Measurements from ENCODE around the gene MKNK2. TPM values are rescaled to one million over a fixed set of nuclear protein-coding genes. Genes with fewer than 3 reads are reported as not detected.

Gene MKNK2
- total and polyA plus RNA-seq, 10 of the 15 experiments (the other 5 are each of a cell fraction or from before 2014, with no cell fraction given) = 9.6 to 365 (median 69.9) TPM

- no peaks in the 10 kb centered on the region; the same call in 2 of the 3 replicates for H3K9me3 ChIP-seq (replicated peaks; ENCODE audit: control insufficient read depth, insufficient read depth, low read length)
- TF ChIP-seq NFXL1 (IDR thresholded peaks at IDR 0.05; ENCODE audit: borderline replicate concordance) (no peak), ELK1 (IDR thresholded peaks at IDR 0.05; ENCODE audit: low read depth, low read length) (no peak), MEF2A (IDR thresholded peaks at IDR 0.05; ENCODE audit: insufficient read depth, low read depth, low read length) (no peak), RELA (IDR thresholded peaks at IDR 0.05; ENCODE audit: borderline replicate concordance, partially characterized antibody) (no peak), SRF (IDR thresholded peaks at IDR 0.05; ENCODE audit: low read depth in 2 of 2, low read length in 2 of 2) (no peak), RELB (IDR thresholded peaks at IDR 0.05; ENCODE audit: low read depth) (no peak; the same call in 1 of the 2 replicates), LARP7 (IDR thresholded peaks at IDR 0.05) (no peak), SMC3 (IDR thresholded peaks at IDR 0.05; ENCODE audit: borderline replicate concordance, low read length) (no peak), POU2F2 (IDR thresholded peaks at IDR 0.05; ENCODE audit: borderline replicate concordance, low read depth, low read length) (no peak), BHLHE40 (IDR thresholded peaks at IDR 0.05; ENCODE audit: borderline replicate concordance in 1 of 2, low read depth in 2 of 2, low read length in 1 of 2) (peak in 1 of 2 experiments; percentile 62; a peak in 2 of 4 replicates), MLLT1 (IDR thresholded peaks at IDR 0.05) (peak; percentile 82)
- 32% methylated on average over 20 of the region's 23 CpGs for WGBS (ENCODE audit: insufficient coverage, insufficient replicate concordance, low lambda C conversion rate, missing lambda C conversion rate)
- ChIA-PET POLR2A (interaction anchor here (0.8 to 1.6 kb wide), 3 partner anchors 9 to 29 kb away, joined by 3 to 9 read pairs (median 7); no protein-coding TSS in a partner anchor), RAD21 (ENCODE audit: unreplicated experiment) (no interaction called here), CTCF (no interaction called here), SMC1A (ENCODE audit: uncharacterized antibody, unreplicated experiment) (interaction anchor here (0.9 to 6.1 kb wide), 3 partner anchors 9 to 28 kb away, joined by 3 to 43 read pairs (median 4); partner anchors contain the start of gene MOB3A)
- BruUV-seq (replicated peaks) = no TSS peak
- no peak for ATAC-seq
- FAIRE-seq = no peak
- in situ Hi-C loops (cut with MboI) = loop anchor here (5.0 to 10.0 kb wide), 2 partner anchors 63 to 816 kb away; partner anchors contain the start of genes BTBD2 and CIRBP
- peak overlapping the region; percentile 95 for H3K4me3 ChIP-seq
- H2AFZ ChIP-seq (ENCODE audit: control insufficient read depth, low read depth, low read length) = no peak overlapping the region
- peaks cover 39 to 47% of the 10 kb centered on the region in 2 experiments for H3K36me3 ChIP-seq (ENCODE audit: control insufficient read depth in 2 of 2, insufficient read depth in 2 of 2, low read length in 1 of 2)
- H3K9ac ChIP-seq (ENCODE audit: control insufficient read depth, insufficient read depth, low read length) = peak overlapping the region; percentile 79; the same call in 1 of the 2 replicates
- peaks cover 25% of the 10 kb centered on the region for H3K4me1 ChIP-seq (ENCODE audit: control insufficient read depth, insufficient read depth, low read length)
- no peak overlapping the region; the same call in 1 of the 2 replicates for H3K27ac ChIP-seq (ENCODE audit: control insufficient read depth, insufficient read depth)
- peaks cover 93% of the 10 kb centered on the region for H3K79me2 ChIP-seq (ENCODE audit: control insufficient read depth, insufficient read depth, low read length)
- H3K27me3 ChIP-seq (replicated peaks in 1 of 2; ENCODE audit: control insufficient read depth in 2 of 2, insufficient read depth in 2 of 2, low read length in 1 of 2) = no peaks in the 10 kb centered on the region
- H3K4me2 ChIP-seq (ENCODE audit: control insufficient read depth, insufficient read depth) = peak overlapping the region; percentile 84
- H4K20me1 ChIP-seq (ENCODE audit: control insufficient read depth, insufficient read depth) = peaks cover 34% of the 10 kb centered on the region
- DNase-seq (ENCODE audit: low read depth, low spot score) = no peak
- intact Hi-C loops (cut with micrococcal nuclease; ENCODE audit: unreplicated experiment) = no loop called here
These were observed 29.4 kb upstream of the MKNK2 start for GRCh38 chr19:2080336-2080988.
